Measurements from ENCODE around the gene LDHD. TPM values are rescaled to one million over a fixed set of nuclear protein-coding genes. Genes with fewer than 3 reads are reported as not detected.

LDHD gene
- polyA plus RNA-seq, 4 donors = 8.7 to 33.8 (median 19.5) TPM

DNA sequence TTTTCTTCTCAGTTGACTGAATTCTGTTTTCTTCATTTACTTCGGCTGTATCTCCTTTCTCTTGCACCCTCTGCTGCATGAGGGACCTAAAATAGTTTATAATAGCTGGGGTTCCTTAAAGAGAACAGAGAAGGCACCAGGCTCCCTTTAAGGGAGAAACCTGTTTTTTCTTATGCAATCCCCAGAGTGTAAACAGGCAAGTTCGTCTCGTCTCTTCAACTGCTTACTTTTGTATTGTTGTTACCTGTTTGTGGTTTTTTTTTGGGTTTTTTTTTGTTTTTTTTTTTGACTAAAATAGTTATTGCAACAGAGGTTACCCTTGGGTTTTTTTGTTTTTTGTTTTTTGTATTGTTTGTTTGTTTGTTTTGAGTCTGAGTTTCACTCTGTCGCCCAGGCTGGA, 3.7 kb upstream of the LDHD start:
- Histone ChIP-seq H3K9me3 (ENCODE audit: control insufficient read depth in 2 of 2, insufficient read depth in 1 of 2, low read depth in 1 of 2, low read length in 1 of 2) (peaks cover 0 to 13% of the 10 kb centered on the region in 2 donors), H3K27me3 (ENCODE audit: control insufficient read depth in 3 of 3, insufficient read depth in 3 of 3, low read length in 3 of 3) (no peaks in the 10 kb centered on the region), H3K27ac (ENCODE audit: low read depth in 1 of 3, low read length in 2 of 3) (no peak overlapping the region), H3K4me1 (ENCODE audit: control insufficient read depth in 3 of 3, insufficient read depth in 2 of 3, low read depth in 1 of 3, low read length in 2 of 3) (peaks cover 0 to 3% (median 0%) of the 10 kb centered on the region in 3 donors), H3K4me3 (ENCODE audit: low read depth in 1 of 3, low read length in 3 of 3) (no peak overlapping the region), H3K36me3 (ENCODE audit: control insufficient read depth in 3 of 3, insufficient read depth in 2 of 3, low read depth in 1 of 3, low read length in 3 of 3) (no peaks in the 10 kb centered on the region)
- FAIRE-seq (no peak), DNase-seq (no peak)
- 78 to 86% (median 81%) methylated on average over 4 of the region's 4 CpGs for WGBS, 3 donors

DNA sequence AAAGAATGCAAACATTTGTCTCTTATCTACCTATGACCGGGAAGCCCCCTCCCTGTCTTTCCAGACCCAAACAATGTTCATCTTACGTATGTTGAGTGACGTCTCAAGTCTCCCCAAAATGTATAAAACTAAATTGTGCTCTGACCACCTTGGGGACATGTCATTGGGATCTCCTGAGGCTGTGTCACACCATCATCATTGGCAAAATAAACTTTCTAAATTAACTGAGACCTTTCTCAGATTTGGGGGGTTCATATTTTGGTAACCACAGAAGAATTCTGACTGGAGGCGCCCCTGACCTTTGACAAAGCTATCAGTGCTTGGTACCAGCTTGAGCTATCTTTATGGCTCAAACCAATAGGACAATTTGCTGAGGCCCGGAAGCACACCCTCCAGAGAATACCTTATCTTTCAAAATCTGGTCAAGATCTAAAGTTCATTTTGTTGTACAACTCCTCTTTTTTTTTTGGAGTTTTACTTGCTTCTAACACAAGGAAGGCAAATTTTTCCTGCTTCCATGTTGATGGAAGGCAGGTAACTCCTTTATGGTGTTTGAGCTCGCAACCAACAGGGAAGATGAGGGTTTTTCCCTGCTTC, 2.5 kb upstream of the LDHD start:
- Histone ChIP-seq H3K27me3 (ENCODE audit: control insufficient read depth in 3 of 3, insufficient read depth in 3 of 3, low read length in 3 of 3) (no peaks in the 10 kb centered on the region), H3K27ac (ENCODE audit: low read depth in 1 of 3, low read length in 2 of 3) (no peak overlapping the region), H3K36me3 (ENCODE audit: control insufficient read depth in 3 of 3, insufficient read depth in 2 of 3, low read depth in 1 of 3, low read length in 3 of 3) (no peaks in the 10 kb centered on the region), H3K9me3 (ENCODE audit: control insufficient read depth in 2 of 2, insufficient read depth in 1 of 2, low read depth in 1 of 2, low read length in 1 of 2) (peaks cover 0 to 13% of the 10 kb centered on the region in 2 donors), H3K4me1 (ENCODE audit: control insufficient read depth in 3 of 3, insufficient read depth in 2 of 3, low read depth in 1 of 3, low read length in 2 of 3) (peaks cover 0 to 3% (median 0%) of the 10 kb centered on the region in 3 donors), H3K4me3 (ENCODE audit: low read depth in 1 of 3, low read length in 3 of 3) (no peak overlapping the region)
- peak in 1 of 2 donors; percentile 22 for DNase-seq
- FAIRE-seq = no peak
- WGBS, 3 donors = 55 to 68% (median 66%) methylated on average over 6 of the region's 6 CpGs

DNA sequence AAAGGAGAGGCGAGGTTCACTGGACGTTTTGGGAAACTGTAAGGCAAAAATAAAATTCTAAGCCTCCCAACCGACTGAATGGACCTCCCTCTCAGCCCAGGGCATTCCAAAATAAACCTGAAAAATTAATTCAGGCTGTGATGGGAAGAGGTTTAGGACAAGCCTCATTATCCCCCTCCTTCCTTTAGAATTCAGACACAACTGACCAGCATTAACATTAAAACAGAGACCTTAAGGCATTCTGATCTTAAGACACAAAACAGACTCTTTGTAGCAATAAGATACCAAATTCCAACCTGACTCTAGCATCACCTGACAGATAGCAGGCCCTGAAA, 298 bp upstream of the LDHD start:
- Histone ChIP-seq H3K36me3 (ENCODE audit: control insufficient read depth in 3 of 3, insufficient read depth in 2 of 3, low read depth in 1 of 3, low read length in 3 of 3) (peaks cover 0 to 3% (median 0%) of the 10 kb centered on the region in 3 donors), H3K27me3 (ENCODE audit: control insufficient read depth in 3 of 3, insufficient read depth in 3 of 3, low read length in 3 of 3) (no peaks in the 10 kb centered on the region), H3K4me1 (ENCODE audit: control insufficient read depth in 3 of 3, insufficient read depth in 2 of 3, low read depth in 1 of 3, low read length in 2 of 3) (peaks cover 0 to 7% (median 0%) of the 10 kb centered on the region in 3 donors), H3K27ac (ENCODE audit: low read depth in 1 of 3, low read length in 2 of 3) (no peak overlapping the region), H3K9me3 (ENCODE audit: control insufficient read depth in 2 of 2, insufficient read depth in 1 of 2, low read depth in 1 of 2, low read length in 1 of 2) (peaks cover 0 to 8% of the 10 kb centered on the region in 2 donors), H3K4me3 (ENCODE audit: low read depth in 1 of 3, low read length in 3 of 3) (no peak overlapping the region)
- no peak for DNase-seq
- no peak for FAIRE-seq
- 53 to 62% (median 61%) methylated on average over 3 of the region's 3 CpGs for WGBS, 3 donors

DNA sequence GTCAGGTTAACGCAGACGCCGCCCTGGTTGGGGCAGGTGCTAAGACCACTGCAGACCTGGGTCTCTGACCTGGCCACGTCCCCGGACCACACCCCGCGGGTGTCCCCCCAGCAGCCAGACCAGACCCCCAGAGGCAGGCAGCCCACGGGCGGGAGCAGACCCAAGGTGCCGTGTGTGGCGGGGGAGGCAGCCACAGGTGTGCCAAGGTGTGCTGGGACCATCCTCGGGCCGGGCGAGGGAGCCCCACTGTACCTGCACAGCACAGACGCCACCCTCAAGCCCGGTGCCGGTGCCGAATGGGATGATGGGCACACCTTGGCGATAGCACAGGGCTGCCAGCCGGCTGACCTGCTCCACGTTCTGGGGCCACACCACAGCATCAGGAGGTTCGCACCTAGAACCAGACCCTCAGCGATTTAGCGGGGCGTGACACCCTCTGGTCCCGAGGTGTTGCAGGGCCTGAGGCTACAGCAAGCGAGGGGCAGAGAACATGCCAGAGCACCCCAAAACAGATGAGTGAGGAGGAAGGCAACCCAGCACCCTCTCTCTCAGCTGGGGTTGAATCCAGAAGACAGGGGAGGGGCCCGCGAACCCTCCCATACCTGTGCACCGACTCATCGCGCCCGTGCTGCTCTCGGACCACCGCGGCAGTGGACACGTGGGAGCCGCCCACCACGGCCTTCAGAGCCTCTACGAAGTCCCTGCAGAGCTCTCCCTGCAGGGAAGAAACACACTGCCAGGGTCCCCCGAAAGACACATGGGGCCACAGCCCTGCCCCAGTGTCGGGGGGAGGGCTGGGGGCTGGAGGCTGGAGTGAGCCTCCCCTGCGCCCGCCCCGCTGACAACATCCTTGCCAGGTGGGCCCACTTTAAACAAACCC, 1.4 kb downstream of the LDHD start:
- Histone ChIP-seq H3K36me3 (ENCODE audit: control insufficient read depth in 3 of 3, insufficient read depth in 2 of 3, low read depth in 1 of 3, low read length in 3 of 3) (peaks cover 0 to 3% (median 0%) of the 10 kb centered on the region in 3 donors), H3K27ac (ENCODE audit: low read depth in 1 of 3, low read length in 2 of 3) (no peak overlapping the region), H3K4me3 (ENCODE audit: low read depth in 1 of 3, low read length in 3 of 3) (peak overlapping the region in 1 of 3 donors; percentile 52), H3K4me1 (ENCODE audit: control insufficient read depth in 3 of 3, insufficient read depth in 2 of 3, low read depth in 1 of 3, low read length in 2 of 3) (peaks cover 0 to 17% (median 3%) of the 10 kb centered on the region in 3 donors), H3K27me3 (ENCODE audit: control insufficient read depth in 3 of 3, insufficient read depth in 3 of 3, low read length in 3 of 3) (no peaks in the 10 kb centered on the region), H3K9me3 (ENCODE audit: control insufficient read depth in 2 of 2, insufficient read depth in 1 of 2, low read depth in 1 of 2, low read length in 1 of 2) (no peaks in the 10 kb centered on the region)
- 85 to 91% (median 91%) methylated on average over 43 to 45 of the region's 45 CpGs for WGBS, 3 donors
- FAIRE-seq (no peak), DNase-seq (no peak)

DNA sequence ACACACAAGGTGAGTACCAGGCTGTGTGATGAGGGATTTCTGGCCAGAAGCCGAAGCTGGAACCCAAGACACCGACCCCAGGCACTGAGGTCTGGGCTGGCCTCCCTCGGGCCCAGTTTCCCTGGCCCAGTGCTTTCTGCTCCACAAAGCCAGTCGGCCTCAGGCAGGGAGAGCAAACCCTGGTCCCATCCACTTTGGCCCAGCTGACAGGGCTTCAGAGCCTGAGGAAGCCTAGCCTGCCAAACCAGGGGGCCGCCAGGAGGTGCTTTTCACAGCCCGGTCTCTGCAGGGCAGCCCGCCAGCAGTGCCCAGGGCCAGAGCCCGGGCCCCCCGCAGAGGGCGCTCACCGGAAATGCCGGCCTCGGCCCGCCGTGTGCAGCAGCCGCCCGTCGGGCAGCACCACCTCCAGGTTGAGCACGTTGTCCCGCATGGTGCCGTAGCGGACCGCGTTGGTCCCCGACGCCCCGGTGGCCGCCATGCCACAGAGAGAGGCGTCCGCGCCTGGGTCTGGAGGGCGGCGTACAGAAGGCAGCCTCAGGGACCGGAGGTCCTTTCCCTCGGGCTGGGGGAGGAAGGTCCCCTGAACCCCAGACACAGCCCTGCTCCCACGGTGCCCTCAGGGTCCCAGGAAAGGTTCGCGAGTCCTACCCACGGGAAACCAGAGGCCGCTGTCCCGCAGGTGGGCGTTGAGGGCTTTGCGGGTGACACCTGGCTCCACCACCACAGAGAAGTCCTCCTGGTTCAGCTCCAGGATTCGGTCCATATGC, 2.2 kb downstream of the LDHD start:
- H3K36me3 ChIP-seq (ENCODE audit: control insufficient read depth in 3 of 3, insufficient read depth in 2 of 3, low read depth in 1 of 3, low read length in 3 of 3) = peaks cover 0 to 8% (median 0%) of the 10 kb centered on the region in 3 donors
- H3K27ac ChIP-seq (ENCODE audit: low read depth in 1 of 3, low read length in 2 of 3) = no peak overlapping the region
- no peaks in the 10 kb centered on the region for H3K9me3 ChIP-seq (ENCODE audit: control insufficient read depth in 2 of 2, insufficient read depth in 1 of 2, low read depth in 1 of 2, low read length in 1 of 2)
- no peak for FAIRE-seq
- no peaks in the 10 kb centered on the region for H3K27me3 ChIP-seq (ENCODE audit: control insufficient read depth in 3 of 3, insufficient read depth in 3 of 3, low read length in 3 of 3)
- DNase-seq = no peak
- no peak overlapping the region for H3K4me3 ChIP-seq (ENCODE audit: low read depth in 1 of 3, low read length in 3 of 3)
- WGBS, 3 donors = 90 to 94% (median 93%) methylated on average over 39 to 44 of the region's 44 CpGs
- H3K4me1 ChIP-seq (ENCODE audit: control insufficient read depth in 3 of 3, insufficient read depth in 2 of 3, low read depth in 1 of 3, low read length in 2 of 3) = peaks cover 1 to 25% (median 5%) of the 10 kb centered on the region in 3 donors

DNA sequence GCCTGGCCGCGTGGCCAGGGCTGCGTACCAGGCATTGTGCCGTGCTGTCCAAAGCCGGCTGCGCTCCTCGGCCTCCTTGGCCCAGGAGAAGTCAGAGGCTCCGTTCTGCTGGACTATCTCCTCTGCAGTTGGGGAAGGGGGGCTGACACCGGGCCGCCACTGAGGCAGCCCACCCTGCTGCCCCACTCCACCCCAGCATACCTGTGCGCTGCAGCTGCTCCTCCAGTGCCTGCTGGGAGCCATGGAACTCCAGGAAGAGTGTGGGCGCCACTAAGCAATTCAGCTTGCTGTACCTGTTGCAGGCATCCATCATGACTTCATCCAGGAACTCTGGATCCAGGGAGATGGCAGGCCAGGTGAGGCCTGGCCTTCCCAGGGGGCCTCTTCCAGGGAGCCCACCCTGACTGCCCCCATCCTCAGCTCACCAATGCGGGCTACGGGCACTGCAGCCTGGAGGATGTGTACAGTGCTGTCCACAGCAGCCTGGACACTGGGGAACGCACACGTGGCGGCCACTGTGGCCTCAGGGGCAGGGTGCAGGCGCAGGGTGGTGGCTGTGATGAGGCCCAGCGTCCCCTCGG, 2.9 kb downstream of the LDHD start:
- H3K36me3 ChIP-seq (ENCODE audit: control insufficient read depth in 3 of 3, insufficient read depth in 2 of 3, low read depth in 1 of 3, low read length in 3 of 3) = peaks cover 0 to 10% (median 0%) of the 10 kb centered on the region in 3 donors
- DNase-seq = no peak
- FAIRE-seq = no peak
- WGBS, 3 donors = 77 to 87% (median 86%) methylated on average over 20 of the region's 20 CpGs
- peaks cover 4 to 32% (median 5%) of the 10 kb centered on the region in 3 donors for H3K4me1 ChIP-seq (ENCODE audit: control insufficient read depth in 3 of 3, insufficient read depth in 2 of 3, low read depth in 1 of 3, low read length in 2 of 3)
- H3K4me3 ChIP-seq (ENCODE audit: low read depth in 1 of 3, low read length in 3 of 3) = no peak overlapping the region
- H3K9me3 ChIP-seq (ENCODE audit: control insufficient read depth in 2 of 2, insufficient read depth in 1 of 2, low read depth in 1 of 2, low read length in 1 of 2) = no peaks in the 10 kb centered on the region
- no peak overlapping the region for H3K27ac ChIP-seq (ENCODE audit: low read depth in 1 of 3, low read length in 2 of 3)
- H3K27me3 ChIP-seq (ENCODE audit: control insufficient read depth in 3 of 3, insufficient read depth in 3 of 3, low read length in 3 of 3) = no peaks in the 10 kb centered on the region

DNA sequence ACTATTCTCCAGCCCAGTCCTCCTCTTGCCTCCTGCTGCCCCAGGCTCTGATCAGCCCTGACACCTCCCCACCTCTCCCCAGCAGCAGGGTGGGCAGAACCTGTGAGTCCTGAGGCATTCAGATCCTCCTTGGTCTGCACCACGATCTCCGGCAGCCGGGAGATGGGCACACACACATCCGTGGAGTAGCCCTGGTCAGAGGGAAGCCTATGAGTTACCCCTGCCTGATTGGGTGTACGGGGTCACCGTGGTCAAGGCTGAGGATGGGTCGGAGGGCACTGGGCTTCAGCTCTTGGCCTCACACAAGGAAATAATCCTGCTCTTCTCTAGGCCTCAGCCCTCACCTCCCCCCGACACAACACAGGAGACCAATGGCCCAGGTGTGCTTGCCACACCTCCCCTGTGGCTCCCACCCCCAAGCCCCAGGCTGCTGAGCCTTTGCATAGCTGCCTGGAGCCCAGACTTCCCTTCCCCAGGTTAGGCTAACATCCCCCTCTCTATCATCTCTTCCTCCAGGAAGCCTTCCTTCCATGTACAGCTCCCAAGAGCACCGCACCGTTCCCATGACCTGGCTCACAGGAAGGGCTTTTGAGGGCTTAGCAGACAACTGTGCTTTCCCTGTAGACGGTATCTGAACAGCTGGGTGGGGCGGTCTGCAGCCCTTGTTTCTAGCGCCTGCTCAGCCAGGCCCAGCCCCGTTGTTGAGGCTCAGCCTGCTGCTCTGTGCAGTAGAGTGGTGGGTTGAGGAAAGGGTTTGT, 3.7 kb downstream of the LDHD start:
- no peaks in the 10 kb centered on the region for H3K9me3 ChIP-seq (ENCODE audit: control insufficient read depth in 2 of 2, insufficient read depth in 1 of 2, low read depth in 1 of 2, low read length in 1 of 2)
- H3K27ac ChIP-seq (ENCODE audit: low read depth in 1 of 3, low read length in 2 of 3) = no peak overlapping the region
- peaks cover 0 to 11% (median 0%) of the 10 kb centered on the region in 3 donors for H3K36me3 ChIP-seq (ENCODE audit: control insufficient read depth in 3 of 3, insufficient read depth in 2 of 3, low read depth in 1 of 3, low read length in 3 of 3)
- WGBS, 3 donors = 39 to 54% (median 41%) methylated on average over 14 of the region's 14 CpGs
- FAIRE-seq (no peak), DNase-seq (no peak)
- H3K4me1 ChIP-seq (ENCODE audit: control insufficient read depth in 3 of 3, insufficient read depth in 2 of 3, low read depth in 1 of 3, low read length in 2 of 3) = peaks cover 4 to 34% (median 5%) of the 10 kb centered on the region in 3 donors
- no peaks in the 10 kb centered on the region for H3K27me3 ChIP-seq (ENCODE audit: control insufficient read depth in 3 of 3, insufficient read depth in 3 of 3, low read length in 3 of 3)
- no peak overlapping the region for H3K4me3 ChIP-seq (ENCODE audit: low read depth in 1 of 3, low read length in 3 of 3)

Data from small intestine (tissue), 7 donors.